Lung (tissue), 12 donors: ENCODE measurements around the gene COG1. TPM values are rescaled to one million over a fixed set of nuclear protein-coding genes. Genes with fewer than 3 reads are reported as not detected.

Experiments
- ATAC-seq: fragments of 200-7000 bp; cut with Tn5 transposase; one replicate; pipeline ENCODE4 v1.9.1; 2020; ENCODE audit warnings: moderate number of reproducible peaks; ENCODE audit not compliant: insufficient read depth, low FRiP score
- DNase-seq, 3 donors: peaks; one replicate each; pipeline ENCODE4 v3.0.0-alpha.2; 2013 to 2017
- H3K27ac ChIP-seq, 2 donors: one replicate each; pipeline ENCODE4 v1.5.1; 2013; ENCODE audit warnings: mild to moderate bottlenecking in 2 of 2, moderate library complexity in 2 of 2, control low read depth in 1 of 2, inconsistent platforms in 1 of 2, low read depth in 1 of 2, low read length in 1 of 2
- H3K27me3 ChIP-seq, 3 donors: one replicate each; pipeline ENCODE4 v1.5.1; 2013; ENCODE audit warnings: low read length in 2 of 3; ENCODE audit not compliant: control insufficient read depth in 3 of 3, insufficient read depth in 3 of 3
- H3K36me3 ChIP-seq, 4 donors: one replicate each; pipeline ENCODE4 v1.5.1; 2013; ENCODE audit warnings: low read length in 4 of 4, mild to moderate bottlenecking in 1 of 4, moderate library complexity in 1 of 4; ENCODE audit not compliant: control insufficient read depth in 4 of 4, insufficient read depth in 4 of 4
- H3K4me1 ChIP-seq, 5 donors: one replicate each; pipeline ENCODE4 v1.5.1; 2013; ENCODE audit warnings: low read length in 5 of 5, mild to moderate bottlenecking in 2 of 5, moderate library complexity in 1 of 5; ENCODE audit not compliant: control insufficient read depth in 5 of 5, insufficient read depth in 5 of 5
- H3K4me3 ChIP-seq: one replicate; pipeline ENCODE4 v1.5.1; 2013; ENCODE audit warnings: mild to moderate bottlenecking, control low read depth, moderate library complexity
- H3K9ac ChIP-seq, 2 donors: one replicate each; pipeline ENCODE4 v1.5.1; 2013; ENCODE audit warnings: low read length in 2 of 2, control low read depth in 1 of 2; ENCODE audit not compliant: insufficient read depth in 1 of 2
- H3K9me3 ChIP-seq, 4 donors: one replicate each; pipeline ENCODE4 v1.5.1; 2013; ENCODE audit warnings: low read length in 3 of 4, mild to moderate bottlenecking in 1 of 4, moderate library complexity in 1 of 4; ENCODE audit not compliant: control insufficient read depth in 4 of 4, insufficient read depth in 3 of 4
- CTCF ChIP-seq: IDR thresholded peaks from 2 replicates; pipeline ENCODE4 v1.5.1; 2012; ENCODE audit warnings: mild to moderate bottlenecking; ENCODE audit errors: control extremely low read depth, extremely low read depth
- WGBS, 2 donors: extraction: QIAGEN DNeasy Blood & Tissue Kit; methylation state at CpG; one replicate each; pipeline ENCODE4 v1.1.7; 2013; 5-methylcytosine and 5-hydroxymethylcytosine counted together
- polyA plus RNA-seq, 2 donors: library from polyadenylated mRNA; stranded (reverse); fragments of 200-250 nt; gene quantifications; one replicate each; pipeline ENCODE4 v1.2.1, GENCODE V29; 2013
- total RNA-seq, 2 donors: library from RNA; depleted of rRNA in 1 of 2; stranded (reverse); fragments of >200 nt in 1 of 2; gene quantifications; one replicate each; pipeline ENCODE4 v1.2.1, GENCODE V29; 2014 to 2021
- donor health status: control.
- donor health status: control.
- donor health status: Bipolar disorder and iron deficiency.
- donor health status: healthy.
- donor health status: DM: yes; HTN: yes; CAD: no.

The COG1 gene
- total and polyA plus RNA-seq, 4 donors: 13.3 to 41.2 (median 21.1) TPM

GRCh38 chr17:73211745-73212144 lies 18.9 kb downstream of the COG1 start:
- 39 to 49% methylated on average over 13 of the region's 13 CpGs for WGBS, 2 donors
- TF ChIP-seq CTCF: no peak
- peaks cover 0 to 4% (median 0%) of the 10 kb centered on the region in 5 donors for H3K4me1 ChIP-seq
- H3K27me3 ChIP-seq: no peaks in the 10 kb centered on the region
- no peak overlapping the region for H3K4me3 ChIP-seq
- H3K9me3 ChIP-seq: no peaks in the 10 kb centered on the region
- peaks cover 15 to 28% (median 21%) of the 10 kb centered on the region in 4 donors for H3K36me3 ChIP-seq
- no peak for ATAC-seq
- DNase-seq: no peak
- H3K9ac ChIP-seq: no peak overlapping the region
- no peak overlapping the region for H3K27ac ChIP-seq

DNA sequence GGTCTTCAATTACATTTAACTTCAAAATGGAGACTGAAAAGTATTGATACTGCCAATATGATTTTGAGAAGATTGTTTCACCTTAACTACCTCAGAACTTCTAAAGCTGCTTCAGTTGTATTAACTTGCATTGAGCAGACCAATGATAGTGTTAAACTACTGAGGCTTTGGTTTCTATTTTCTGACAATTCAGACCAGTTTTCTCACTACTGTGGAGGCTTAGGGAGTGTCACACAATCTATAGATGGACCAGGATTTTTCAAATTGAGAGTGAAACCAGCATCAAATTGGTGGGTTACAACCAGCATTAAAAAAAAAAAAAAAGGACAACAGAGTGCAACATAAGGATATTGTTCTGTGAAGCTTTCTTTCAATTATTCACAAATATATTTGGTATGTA lies 21.2 kb downstream of the COG1 start:
- no peak overlapping the region for H3K27ac ChIP-seq
- no peak for ATAC-seq
- DNase-seq: no peak
- peaks cover 5 to 11% (median 8%) of the 10 kb centered on the region in 4 donors for H3K36me3 ChIP-seq
- peaks cover 0 to 4% (median 0%) of the 10 kb centered on the region in 5 donors for H3K4me1 ChIP-seq
- no peak for TF ChIP-seq CTCF
- no peaks in the 10 kb centered on the region for H3K9me3 ChIP-seq
- no peaks in the 10 kb centered on the region for H3K27me3 ChIP-seq
- no peak overlapping the region for H3K9ac ChIP-seq
- H3K4me3 ChIP-seq: no peak overlapping the region

DNA sequence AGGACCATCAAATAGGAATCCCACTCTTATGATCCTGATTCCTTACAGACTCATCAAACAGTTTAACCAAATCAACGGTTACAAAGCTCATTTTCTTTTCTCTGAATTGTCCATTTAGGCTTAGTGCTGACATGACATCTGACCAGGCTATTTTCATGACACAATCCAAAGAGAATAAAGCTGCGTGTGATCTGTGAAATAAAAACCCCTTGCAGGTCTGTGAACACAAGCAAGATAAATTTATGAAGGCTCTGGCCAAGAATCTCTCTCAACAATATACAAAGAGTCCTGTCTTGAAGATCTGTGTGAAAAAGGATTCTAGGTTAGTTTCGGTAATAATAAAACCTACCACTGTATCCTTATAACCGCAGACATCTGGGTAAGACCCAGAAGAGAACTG lies 22.0 kb downstream of the COG1 start:
- Histone ChIP-seq H3K9ac (no peak overlapping the region), H3K4me3 (no peak overlapping the region), H3K4me1 (peaks cover 0 to 4% (median 0%) of the 10 kb centered on the region in 5 donors), H3K36me3 (peaks cover 3 to 8% (median 4%) of the 10 kb centered on the region in 4 donors), H3K27me3 (no peaks in the 10 kb centered on the region), H3K9me3 (no peaks in the 10 kb centered on the region), H3K27ac (no peak overlapping the region)
- WGBS, 2 donors: 72 to 80% methylated on average over 4 of the region's 4 CpGs
- TF ChIP-seq CTCF: no peak
- DNase-seq (no peak), ATAC-seq (no peak)

DNA sequence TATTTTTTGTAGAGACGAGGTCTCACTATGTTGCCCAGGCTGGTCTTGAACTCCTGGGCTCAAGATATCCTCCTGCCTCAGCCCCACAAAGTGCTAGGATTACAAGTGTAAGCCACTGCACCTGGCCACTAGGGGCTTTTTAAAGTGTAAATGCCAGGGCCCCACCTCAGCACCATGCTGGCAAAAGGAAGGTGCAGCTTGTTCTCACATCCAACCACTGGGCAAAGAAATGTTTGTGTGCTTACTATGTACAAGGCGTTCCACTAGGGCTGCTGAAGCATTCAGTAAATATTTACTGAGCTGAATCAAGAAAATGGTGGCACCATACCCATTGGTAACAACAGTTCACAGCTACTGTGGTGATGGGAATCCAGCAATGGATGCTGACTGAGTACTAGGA lies 22.6 kb downstream of the COG1 start:
- DNase-seq (no peak), ATAC-seq (no peak)
- WGBS, 2 donors: 85 to 91% methylated on average over 2 of the region's 2 CpGs
- peaks cover 3 to 8% (median 4%) of the 10 kb centered on the region in 4 donors for H3K36me3 ChIP-seq
- H3K9ac ChIP-seq: no peak overlapping the region
- H3K4me3 ChIP-seq: no peak overlapping the region
- H3K9me3 ChIP-seq: no peaks in the 10 kb centered on the region
- H3K27me3 ChIP-seq: no peaks in the 10 kb centered on the region
- TF ChIP-seq CTCF: no peak
- peaks cover 0 to 4% (median 0%) of the 10 kb centered on the region in 5 donors for H3K4me1 ChIP-seq
- no peak overlapping the region for H3K27ac ChIP-seq
